Activated T-helper 2 cell treated with anti-CD3 and anti-CD28 coated beads, Interferon-gamma antibody, Interleukin-2, Interleukin-4, amounts not matched to agents 10 μg/mL and 5 μg/mL and 100 μg/mL, durations not matched to agents 14 hours and 24 hours and 36 hours (primary cell): ENCODE results near the gene ROR1. TPM values are rescaled to one million over a fixed set of nuclear protein-coding genes. Genes with fewer than 3 reads are reported as not detected.

ENCODE experiments used
- DNase-seq: peaks from one replicate; pipeline ENCODE4 v3.0.0; 2021; ENCODE audit warnings: low spot score
- H3K27ac Mint-ChIP-seq: one replicate; pipeline ENCODE4 v1.8.0; 2021; ENCODE audit warnings: mixed read lengths
- H3K27me3 Mint-ChIP-seq: one replicate; pipeline ENCODE4 v1.8.0; 2021; ENCODE audit warnings: low read depth, mixed read lengths
- H3K36me3 Mint-ChIP-seq: one replicate; pipeline ENCODE4 v1.8.0; 2021; ENCODE audit warnings: low read depth, mixed read lengths
- H3K4me1 Mint-ChIP-seq: one replicate; pipeline ENCODE4 v1.8.0; 2021; ENCODE audit warnings: low read depth, mixed read lengths
- H3K4me3 Mint-ChIP-seq: one replicate; pipeline ENCODE4 v1.8.0; 2021; ENCODE audit warnings: low read depth, mild to moderate bottlenecking, moderate library complexity, mixed read lengths
- H3K9me3 Mint-ChIP-seq: one replicate; pipeline ENCODE4 v1.8.0; 2021; ENCODE audit warnings: mixed read lengths
- intact Hi-C: fragments of 100-400 bp; cut with micrococcal nuclease; formaldehyde crosslinking; loops from one replicate; pipeline ENCODE4 v1.15.1; 2023
- total RNA-seq: library from RNA; stranded (reverse); gene quantifications from 2 replicates; pipeline ENCODE4 v1.2.3, GENCODE V29; 2022

Gene ROR1
- total RNA-seq, 1 donor from 2014 or later = 0.09 TPM

- Mint-ChIP-seq H3K4me1 (no peaks in the 10 kb centered on the region), H3K27ac (no peak overlapping the region), H3K4me3 (no peak overlapping the region), H3K36me3 (no peaks in the 10 kb centered on the region), H3K9me3 (no peaks in the 10 kb centered on the region), H3K27me3 (no peaks in the 10 kb centered on the region)
- intact Hi-C loops = no loop called here
- DNase-seq = no peak
Measured at GRCh38 chr1:64062529-64062928, 288.7 kb downstream of the ROR1 start.

DNA sequence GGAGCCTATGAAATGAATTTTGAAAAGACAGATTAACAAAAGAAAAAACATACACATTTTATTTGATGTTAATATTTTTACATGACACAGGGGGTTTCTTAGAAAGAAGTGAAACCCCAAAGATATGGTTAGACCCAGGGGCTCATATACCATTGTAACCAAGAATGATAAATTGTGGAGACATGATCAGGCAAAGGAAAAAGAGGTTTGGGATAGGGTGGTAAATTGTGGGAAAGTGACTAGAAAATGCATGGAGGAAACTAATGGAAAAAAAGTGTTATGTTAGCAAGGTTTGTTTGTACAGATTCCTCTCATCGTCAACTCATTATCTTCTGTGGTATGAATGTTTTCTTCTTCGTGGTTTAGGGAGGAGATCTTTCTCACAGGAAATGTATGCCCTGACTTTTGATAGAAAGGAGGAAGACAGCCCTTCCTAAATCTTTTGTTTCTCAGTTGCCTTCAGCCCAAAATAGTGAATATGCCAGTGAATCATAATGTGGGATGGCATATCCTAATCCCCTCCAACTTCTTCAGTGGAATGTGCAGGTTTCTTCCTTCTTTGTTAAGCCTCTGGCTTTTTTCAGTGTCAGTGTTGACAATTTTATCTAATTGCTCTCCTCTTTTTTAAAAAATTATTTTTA is 289.2 kb downstream of the ROR1 start:
- H3K4me3 Mint-ChIP-seq = no peak overlapping the region
- DNase-seq = no peak
- no peaks in the 10 kb centered on the region for H3K27me3 Mint-ChIP-seq
- no peaks in the 10 kb centered on the region for H3K4me1 Mint-ChIP-seq
- no peaks in the 10 kb centered on the region for H3K9me3 Mint-ChIP-seq
- H3K27ac Mint-ChIP-seq = no peak overlapping the region
- intact Hi-C loops = no loop called here
- H3K36me3 Mint-ChIP-seq = no peaks in the 10 kb centered on the region

GRCh38 chr1:64065571-64065970 is 291.8 kb downstream of the ROR1 start:
- H3K36me3 Mint-ChIP-seq = no peaks in the 10 kb centered on the region

DNA sequence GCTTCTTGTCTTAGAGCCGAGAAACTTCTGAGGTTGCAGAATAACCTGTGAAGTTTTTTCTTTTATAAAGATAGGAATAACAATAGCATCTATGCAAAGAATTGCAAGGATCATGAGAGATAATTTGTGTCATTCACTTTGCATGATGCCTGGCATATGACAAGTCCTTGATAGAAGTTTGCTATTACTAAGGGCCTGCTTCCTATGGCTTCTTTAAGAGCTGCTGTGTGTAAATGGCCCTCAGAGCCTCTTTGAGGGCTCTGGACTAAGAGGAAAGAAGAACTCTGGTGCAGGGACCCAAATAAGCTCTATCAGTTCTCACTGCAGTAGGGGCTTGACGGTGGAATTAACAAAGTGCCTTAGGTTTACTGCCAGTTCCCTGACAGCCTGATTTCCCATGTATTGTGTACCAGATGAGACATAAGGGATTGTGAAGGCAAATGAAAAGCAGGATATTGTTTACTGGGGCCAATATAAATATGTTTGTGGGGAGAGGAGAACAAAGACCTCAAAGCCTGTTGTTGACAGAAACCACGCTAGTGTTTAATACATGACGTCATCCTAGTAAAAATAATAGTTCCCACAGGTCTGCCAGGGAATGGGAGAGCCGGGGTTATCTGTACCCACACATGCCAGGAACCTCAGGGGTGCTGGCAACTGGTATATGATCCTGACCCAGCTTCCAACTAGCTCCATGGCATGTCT is 298.4 kb downstream of the ROR1 start:
- no peak for DNase-seq
- H3K9me3 Mint-ChIP-seq = no peaks in the 10 kb centered on the region
- H3K36me3 Mint-ChIP-seq = no peaks in the 10 kb centered on the region
- H3K4me3 Mint-ChIP-seq = no peak overlapping the region
- H3K27me3 Mint-ChIP-seq = no peaks in the 10 kb centered on the region
- peaks cover 3% of the 10 kb centered on the region for H3K4me1 Mint-ChIP-seq
- intact Hi-C loops = no loop called here
- no peak overlapping the region for H3K27ac Mint-ChIP-seq

More at GRCh38 chr1:64065571-64065970, 291.8 kb downstream of the ROR1 start:
- Mint-ChIP-seq H3K27me3 (no peaks in the 10 kb centered on the region), H3K27ac (no peak overlapping the region), H3K4me3 (no peak overlapping the region), H3K9me3 (no peaks in the 10 kb centered on the region), H3K4me1 (no peaks in the 10 kb centered on the region)
- intact Hi-C loops = no loop called here
- no peak for DNase-seq

DNA sequence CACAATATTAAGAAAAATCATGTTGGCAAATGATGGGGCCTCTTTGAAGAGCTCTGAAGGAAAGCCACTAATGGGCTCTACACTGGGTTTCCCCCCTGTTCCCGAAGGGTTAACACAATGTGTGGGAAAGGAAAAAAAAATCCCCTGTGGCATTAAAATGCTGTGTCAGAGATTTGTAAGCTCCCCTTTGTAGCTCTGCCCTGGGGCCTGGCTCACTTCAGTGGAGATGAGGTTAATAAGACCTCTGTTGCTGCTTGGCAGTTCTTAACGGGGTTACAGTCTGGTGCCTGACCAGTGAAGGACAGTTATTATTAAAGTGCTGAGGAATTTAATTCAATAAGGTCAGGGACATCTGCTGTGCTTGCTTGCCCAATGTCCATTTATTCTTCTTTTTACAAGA is 299.9 kb downstream of the ROR1 start:
- no peaks in the 10 kb centered on the region for H3K9me3 Mint-ChIP-seq
- intact Hi-C loops = no loop called here
- no peak overlapping the region for H3K27ac Mint-ChIP-seq
- H3K36me3 Mint-ChIP-seq = no peaks in the 10 kb centered on the region
- H3K4me1 Mint-ChIP-seq = peaks cover 3% of the 10 kb centered on the region
- no peak for DNase-seq
- H3K27me3 Mint-ChIP-seq = no peaks in the 10 kb centered on the region
- no peak overlapping the region for H3K4me3 Mint-ChIP-seq

- H3K9me3 Mint-ChIP-seq = no peaks in the 10 kb centered on the region
- no peaks in the 10 kb centered on the region for H3K36me3 Mint-ChIP-seq
- DNase-seq = no peak
- intact Hi-C loops = no loop called here
- H3K27me3 Mint-ChIP-seq = no peaks in the 10 kb centered on the region
- peaks cover 3% of the 10 kb centered on the region for H3K4me1 Mint-ChIP-seq
- no peak overlapping the region for H3K4me3 Mint-ChIP-seq
- H3K27ac Mint-ChIP-seq = no peak overlapping the region
Measured at GRCh38 chr1:64074767-64075166, 300.9 kb downstream of the ROR1 start.

- Mint-ChIP-seq H3K36me3 (no peaks in the 10 kb centered on the region), H3K27me3 (no peaks in the 10 kb centered on the region), H3K9me3 (no peaks in the 10 kb centered on the region), H3K27ac (no peak overlapping the region), H3K4me3 (no peak overlapping the region), H3K4me1 (peaks cover 3% of the 10 kb centered on the region)
- DNase-seq = no peak
- intact Hi-C loops = no loop called here
Measured at GRCh38 chr1:64077281-64077940, 303.6 kb downstream of the ROR1 start.

- DNase-seq = no peak
- Mint-ChIP-seq H3K27me3 (no peaks in the 10 kb centered on the region), H3K9me3 (no peaks in the 10 kb centered on the region), H3K4me3 (no peak overlapping the region), H3K36me3 (no peaks in the 10 kb centered on the region), H3K4me1 (peaks cover under 1% of the 10 kb centered on the region), H3K27ac (no peak overlapping the region)
- intact Hi-C loops = no loop called here
Measured at GRCh38 chr1:64080941-64081562, 307.2 kb downstream of the ROR1 start.

GRCh38 chr1:64082459-64082858 is 308.6 kb downstream of the ROR1 start:
- Mint-ChIP-seq H3K27me3 (no peaks in the 10 kb centered on the region), H3K27ac (no peak overlapping the region), H3K4me1 (no peaks in the 10 kb centered on the region)

GRCh38 chr1:64084451-64084850 is 310.6 kb downstream of the ROR1 start:
- no peak overlapping the region for H3K4me3 Mint-ChIP-seq
- DNase-seq = no peak
- H3K4me1 Mint-ChIP-seq = no peaks in the 10 kb centered on the region
- H3K9me3 Mint-ChIP-seq = no peaks in the 10 kb centered on the region
- H3K27me3 Mint-ChIP-seq = no peaks in the 10 kb centered on the region
- intact Hi-C loops = no loop called here
- H3K27ac Mint-ChIP-seq = no peak overlapping the region
- no peaks in the 10 kb centered on the region for H3K36me3 Mint-ChIP-seq

More at GRCh38 chr1:64082459-64082858, 308.6 kb downstream of the ROR1 start:
- intact Hi-C loops = no loop called here
- H3K36me3 Mint-ChIP-seq = no peaks in the 10 kb centered on the region
- H3K4me3 Mint-ChIP-seq = no peak overlapping the region
- no peak for DNase-seq
- H3K9me3 Mint-ChIP-seq = no peaks in the 10 kb centered on the region

DNA sequence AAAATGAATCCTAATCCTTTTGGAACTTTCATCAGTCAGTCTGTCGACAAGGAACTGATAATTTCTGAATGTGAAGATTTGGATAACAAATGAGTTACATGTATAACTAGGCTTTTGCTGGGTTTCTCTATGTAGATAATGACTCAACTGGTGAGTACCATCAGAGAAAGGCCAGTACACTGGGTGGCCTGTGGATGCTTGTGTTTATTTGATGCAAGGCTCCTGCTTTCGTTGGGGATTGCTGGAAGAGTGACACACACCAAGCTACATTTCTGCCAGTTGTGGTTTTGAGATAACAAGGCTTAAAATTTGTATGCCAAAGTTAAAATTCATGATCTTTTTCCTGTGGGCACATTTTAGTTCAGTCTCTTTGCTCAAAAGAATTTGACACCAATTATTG is 314.0 kb downstream of the ROR1 start:
- Mint-ChIP-seq H3K36me3 (no peaks in the 10 kb centered on the region), H3K4me1 (no peaks in the 10 kb centered on the region), H3K27ac (no peak overlapping the region), H3K4me3 (no peak overlapping the region), H3K9me3 (no peaks in the 10 kb centered on the region), H3K27me3 (no peaks in the 10 kb centered on the region)
- intact Hi-C loops = no loop called here
- DNase-seq = no peak

GRCh38 chr1:64090436-64090835 is 316.6 kb downstream of the ROR1 start:
- Mint-ChIP-seq H3K27ac (no peak overlapping the region), H3K36me3 (no peaks in the 10 kb centered on the region), H3K4me1 (no peaks in the 10 kb centered on the region), H3K4me3 (no peak overlapping the region), H3K9me3 (no peaks in the 10 kb centered on the region), H3K27me3 (no peaks in the 10 kb centered on the region)
- DNase-seq = no peak
- intact Hi-C loops = no loop called here

- Mint-ChIP-seq H3K36me3 (no peaks in the 10 kb centered on the region), H3K4me3 (no peak overlapping the region), H3K9me3 (no peaks in the 10 kb centered on the region), H3K4me1 (no peaks in the 10 kb centered on the region), H3K27ac (no peak overlapping the region), H3K27me3 (peaks cover 3% of the 10 kb centered on the region)
- intact Hi-C loops = no loop called here
- no peak for DNase-seq
Measured at GRCh38 chr1:64092851-64093371, 319.1 kb downstream of the ROR1 start.
